Peyer's patch (tissue), 4 donors: ENCODE results near the gene PCGF3.

Experiments
- POLR2A ChIP-seq, 2 donors: fragments of 450-650 bp; IDR thresholded peaks; one replicate each; pipeline ENCODE4 v1.5.1; 2017; ENCODE audit warnings: antibody characterized with exemption in 2 of 2, mild to moderate bottlenecking in 2 of 2, moderate library complexity in 2 of 2
- TF ChIP-seq, protein P1 (sequence below), 6 experiments: fragments of 450-650 bp in 4 of 6; fragments of 200-600 bp in 2 of 6; sonication (generic) in 1 of 6; IDR thresholded peaks; one replicate each; pipeline ENCODE4 v1.5.1; 2017 to 2019; ENCODE audit warnings: antibody characterized with exemption in 6 of 6, mild to moderate bottlenecking in 3 of 6, moderate library complexity in 1 of 6

DNA sequence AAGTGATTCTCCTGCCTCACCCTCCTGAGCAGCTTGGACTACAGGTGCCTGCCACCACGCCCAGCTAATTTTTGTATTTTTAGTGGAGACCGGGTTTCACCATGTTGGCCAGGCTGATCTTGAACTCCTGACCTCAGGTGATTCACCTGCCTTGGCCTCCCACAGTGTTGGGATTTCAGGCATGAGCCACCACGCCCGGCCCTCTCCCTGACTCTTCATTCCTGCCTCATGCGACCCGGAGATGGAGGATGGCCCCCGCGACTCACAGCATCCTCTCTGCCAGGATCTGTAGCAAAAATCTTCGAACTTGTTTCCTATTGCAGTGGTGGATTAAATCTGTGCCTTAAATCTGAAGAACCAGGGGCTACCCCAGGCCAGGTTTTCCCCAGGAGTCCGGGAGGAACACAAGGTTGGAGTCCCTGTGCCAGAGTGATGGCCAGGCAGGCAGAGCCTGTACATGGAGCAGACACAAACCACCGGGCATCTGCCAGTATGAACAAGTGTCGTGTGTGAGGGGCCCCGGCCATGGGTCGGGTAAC, 108.7 kb downstream of the PCGF3 start:
- TF ChIP-seq, protein P1, sequence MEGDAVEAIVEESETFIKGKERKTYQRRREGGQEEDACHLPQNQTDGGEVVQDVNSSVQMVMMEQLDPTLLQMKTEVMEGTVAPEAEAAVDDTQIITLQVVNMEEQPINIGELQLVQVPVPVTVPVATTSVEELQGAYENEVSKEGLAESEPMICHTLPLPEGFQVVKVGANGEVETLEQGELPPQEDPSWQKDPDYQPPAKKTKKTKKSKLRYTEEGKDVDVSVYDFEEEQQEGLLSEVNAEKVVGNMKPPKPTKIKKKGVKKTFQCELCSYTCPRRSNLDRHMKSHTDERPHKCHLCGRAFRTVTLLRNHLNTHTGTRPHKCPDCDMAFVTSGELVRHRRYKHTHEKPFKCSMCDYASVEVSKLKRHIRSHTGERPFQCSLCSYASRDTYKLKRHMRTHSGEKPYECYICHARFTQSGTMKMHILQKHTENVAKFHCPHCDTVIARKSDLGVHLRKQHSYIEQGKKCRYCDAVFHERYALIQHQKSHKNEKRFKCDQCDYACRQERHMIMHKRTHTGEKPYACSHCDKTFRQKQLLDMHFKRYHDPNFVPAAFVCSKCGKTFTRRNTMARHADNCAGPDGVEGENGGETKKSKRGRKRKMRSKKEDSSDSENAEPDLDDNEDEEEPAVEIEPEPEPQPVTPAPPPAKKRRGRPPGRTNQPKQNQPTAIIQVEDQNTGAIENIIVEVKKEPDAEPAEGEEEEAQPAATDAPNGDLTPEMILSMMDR (IDR thresholded peaks at IDR 0.05): no peak
- no peak for TF ChIP-seq POLR2A (IDR thresholded peaks at IDR 0.05)
